CD4-positive, alpha-beta T cell treated with Interleukin-6 for 4 hours (primary cell): ENCODE results near the gene EME1.
"Not testable (repeated sequence)": the region's sequence is repeated elsewhere in the genome, so short reads cannot be mapped to it uniquely, and the experiment has no call there.

Source experiments
- DNase-seq: peaks from one replicate; pipeline ENCODE4 v3.0.0-alpha.2; 2020; ENCODE audit warnings: mixed read lengths

EME1 gene

GRCh38 chr17:50396261-50397110, 23.5 kb downstream of the EME1 start:
- peak; percentile 3 for DNase-seq

GRCh38 chr17:50397111-50397918, 24.3 kb downstream of the EME1 start, which contains the start of gene LRRC59:
LRRC59 (minus strand) TSS chr17:50397523; CDS start chr17:50397317, 206 bp downstream.
- DNase-seq, result peak; percentile 93

- no peak for DNase-seq
Observed at GRCh38 chr17:50397919-50398285, 24.9 kb downstream of the EME1 start.

GRCh38 chr17:50398672-50399071, 25.6 kb downstream of the EME1 start:
- DNase-seq, result not testable (repeated sequence)

GRCh38 chr17:50399591-50399990, 26.6 kb downstream of the EME1 start:
- not testable (repeated sequence) for DNase-seq

- not testable (repeated sequence) for DNase-seq
Observed at GRCh38 chr17:50405351-50405750, 32.3 kb downstream of the EME1 start.

GRCh38 chr17:50406578-50406977, 33.5 kb downstream of the EME1 start:
- DNase-seq, result no peak

GRCh38 chr17:50407921-50408320, 34.9 kb downstream of the EME1 start:
- DNase-seq, result no peak

- no peak for DNase-seq
Observed at GRCh38 chr17:50412188-50412732, 39.2 kb downstream of the EME1 start.

GRCh38 chr17:50414808-50415207, 41.8 kb downstream of the EME1 start:
- no peak for DNase-seq

- not testable (repeated sequence) for DNase-seq
Observed at GRCh38 chr17:50419577-50419976, 46.5 kb downstream of the EME1 start.

- no peak for DNase-seq
Observed at GRCh38 chr17:50420419-50421112, 47.5 kb downstream of the EME1 start.

- DNase-seq, result peak; percentile 11
Observed at GRCh38 chr17:50421308-50422051, 48.5 kb downstream of the EME1 start.

- no peak for DNase-seq
Observed at GRCh38 chr17:50422738-50423137, 49.7 kb downstream of the EME1 start.

GRCh38 chr17:50423553-50424159, 50.6 kb downstream of the EME1 start:
- no peak for DNase-seq

- DNase-seq, result no peak
Observed at GRCh38 chr17:50424246-50424995, 51.4 kb downstream of the EME1 start.

GRCh38 chr17:50424996-50425681, 52.1 kb downstream of the EME1 start:
- DNase-seq, result no peak

- DNase-seq, result peak; percentile 82
Observed at GRCh38 chr17:50425682-50426471, 52.8 kb downstream of the EME1 start, which contains the start of gene ACSF2. ACSF2 (plus strand) TSS chr17:50426218; CDS start chr17:50426262, 44 bp downstream.

- DNase-seq, result no peak
Observed at GRCh38 chr17:50426472-50426782, 53.4 kb downstream of the EME1 start.
